CD4-positive, alpha-beta T cell (primary cell): ENCODE results near the gene RTRAF. TPM values are rescaled to one million over a fixed set of nuclear protein-coding genes. Genes with fewer than 3 reads are reported as not detected.

Experiments used
- ATAC-seq: fragments of 200-7000 bp; cut with Tn5 transposase; one replicate; pipeline ENCODE4 v1.10.0; 2022; ENCODE audit warnings: mild to moderate bottlenecking; ENCODE audit not compliant: poor library complexity
- CTCF ChIA-PET: fragments of 350-600 bp; sonication (Branson Sonifier 250); formaldehyde crosslinking; loops from one replicate; lab custom pipeline; 2021; ENCODE audit warnings: antibody characterized with exemption, inconsistent platforms; lab: Charles Lee
- POLR2A ChIA-PET: fragments of 350-600 bp; sonication (Branson Sonifier 250); formaldehyde crosslinking; loops from one replicate; lab custom pipeline; 2021; ENCODE audit warnings: antibody characterized with exemption, inconsistent platforms; lab: Charles Lee
- DNase-seq, 14 experiments: peaks; one replicate each; pipeline ENCODE4 v3.0.0-alpha.2; 2013 to 2020; ENCODE audit warnings: mixed read lengths in 2 of 14
- H3K27ac ChIP-seq, 2 donors: one replicate each; pipeline versions ENCODE4 v1.5.1 to v1.7.0; 2013; ENCODE audit warnings: low read length in 2 of 2, low read depth in 1 of 2, mild to moderate bottlenecking in 1 of 2
- H3K27me3 ChIP-seq, 2 experiments: 1 replicate in 1 of 2; 2 replicates in 1 of 2; pipeline versions ENCODE4 v1.6.1 to v1.7.0; 2013; ENCODE audit warnings: low read length in 2 of 2, control low read depth in 1 of 2, mild to moderate bottlenecking in 1 of 2, moderate library complexity in 1 of 2; ENCODE audit not compliant: insufficient read depth in 2 of 2, control insufficient read depth in 1 of 2
- H3K36me3 ChIP-seq: one replicate; pipeline ENCODE4 v1.6.1; 2013; ENCODE audit warnings: low read length, control low read depth; ENCODE audit not compliant: insufficient read depth
- H3K4me1 ChIP-seq: one replicate; pipeline ENCODE4 v1.6.1; 2013; ENCODE audit warnings: low read length, control low read depth; ENCODE audit not compliant: insufficient read depth
- H3K4me3 ChIP-seq: one replicate; pipeline ENCODE4 v1.5.1; 2013; ENCODE audit warnings: mild to moderate bottlenecking, low read length, moderate library complexity
- H3K9me3 ChIP-seq, 2 experiments: 1 replicate in 1 of 2; 2 replicates in 1 of 2; pipeline versions ENCODE4 v1.6.1 to v1.7.0; 2013; ENCODE audit warnings: low read length in 2 of 2, mild to moderate bottlenecking in 2 of 2, control low read depth in 1 of 2, moderate library complexity in 1 of 2; ENCODE audit not compliant: control insufficient read depth in 1 of 2, insufficient read depth in 1 of 2
- H3K27ac Mint-ChIP-seq: one replicate; pipeline ENCODE4 v1.8.0; 2020; ENCODE audit warnings: mixed read lengths
- H3K27me3 Mint-ChIP-seq: one replicate; pipeline ENCODE4 v1.8.0; 2021; ENCODE audit warnings: mixed read lengths
- H3K36me3 Mint-ChIP-seq: one replicate; pipeline ENCODE4 v1.8.0; 2021; ENCODE audit warnings: low read depth, mixed read lengths
- H3K4me1 Mint-ChIP-seq: one replicate; pipeline ENCODE4 v1.8.0; 2021; ENCODE audit warnings: low read depth, mixed read lengths
- H3K4me3 Mint-ChIP-seq: one replicate; pipeline ENCODE4 v1.8.0; 2020; ENCODE audit warnings: mild to moderate bottlenecking, mixed read lengths
- H3K9me3 Mint-ChIP-seq: one replicate; pipeline ENCODE4 v1.8.0; 2020; ENCODE audit warnings: mixed read lengths
- intact Hi-C, 2 experiments: fragments of 100-400 bp; cut with DNase I in 1 of 2; cut with micrococcal nuclease in 1 of 2; formaldehyde crosslinking; loops; one replicate each; pipeline versions ENCODE4 v1.15.1 to v1.9.0; 2023 to 2025; cut with DNase I, micrococcal nuclease
- total RNA-seq, 174 experiments: library from RNA in 2 of 174; stranded (reverse) in 2 of 174; gene quantifications; one replicate each; pipeline ENCODE4 v1.2.3 and lab custom pipeline; 2021 to 2026
- TF ChIP-seq, protein P1 (sequence below): fragments of 200-600 bp; IDR thresholded peaks from one replicate; pipeline ENCODE4 v1.8.0; 2022; ENCODE audit warnings: antibody characterized with exemption, mild to moderate bottlenecking

The RTRAF gene
- total RNA-seq, 2 experiments from 2014 or later: 155 to 157 TPM

DNA sequence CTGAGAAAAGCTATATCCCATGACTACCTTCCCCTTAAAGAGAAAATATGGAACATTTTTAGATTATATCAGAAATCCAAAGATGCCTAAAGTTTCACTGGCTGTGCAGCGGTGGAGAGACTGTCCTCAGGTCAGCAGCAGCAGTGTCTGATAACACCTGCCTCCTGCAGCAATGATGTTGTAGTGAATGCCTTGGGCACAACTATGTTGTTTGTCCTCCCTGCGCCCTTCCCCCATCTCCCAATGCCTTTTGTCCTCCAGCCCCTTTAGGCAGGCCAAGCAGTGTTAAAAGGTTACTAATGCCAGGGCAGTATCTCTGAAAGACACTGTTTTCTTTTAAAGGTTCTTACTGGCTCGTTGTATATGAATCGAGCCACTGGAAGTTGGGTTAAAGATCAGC is 13.2 kb downstream of the RTRAF start:
- POLR2A ChIA-PET: no interaction called here
- CTCF ChIA-PET: no interaction called here
- H3K4me3 Mint-ChIP-seq: no peak overlapping the region
- TF ChIP-seq, protein P1, sequence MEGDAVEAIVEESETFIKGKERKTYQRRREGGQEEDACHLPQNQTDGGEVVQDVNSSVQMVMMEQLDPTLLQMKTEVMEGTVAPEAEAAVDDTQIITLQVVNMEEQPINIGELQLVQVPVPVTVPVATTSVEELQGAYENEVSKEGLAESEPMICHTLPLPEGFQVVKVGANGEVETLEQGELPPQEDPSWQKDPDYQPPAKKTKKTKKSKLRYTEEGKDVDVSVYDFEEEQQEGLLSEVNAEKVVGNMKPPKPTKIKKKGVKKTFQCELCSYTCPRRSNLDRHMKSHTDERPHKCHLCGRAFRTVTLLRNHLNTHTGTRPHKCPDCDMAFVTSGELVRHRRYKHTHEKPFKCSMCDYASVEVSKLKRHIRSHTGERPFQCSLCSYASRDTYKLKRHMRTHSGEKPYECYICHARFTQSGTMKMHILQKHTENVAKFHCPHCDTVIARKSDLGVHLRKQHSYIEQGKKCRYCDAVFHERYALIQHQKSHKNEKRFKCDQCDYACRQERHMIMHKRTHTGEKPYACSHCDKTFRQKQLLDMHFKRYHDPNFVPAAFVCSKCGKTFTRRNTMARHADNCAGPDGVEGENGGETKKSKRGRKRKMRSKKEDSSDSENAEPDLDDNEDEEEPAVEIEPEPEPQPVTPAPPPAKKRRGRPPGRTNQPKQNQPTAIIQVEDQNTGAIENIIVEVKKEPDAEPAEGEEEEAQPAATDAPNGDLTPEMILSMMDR: no peak
- Histone ChIP-seq H3K4me1 (no peaks in the 10 kb centered on the region), H3K4me3 (no peak overlapping the region), H3K27ac (no peak overlapping the region), H3K9me3 (no peaks in the 10 kb centered on the region), H3K27me3 (no peaks in the 10 kb centered on the region), H3K36me3 (peaks cover 92% of the 10 kb centered on the region)
- peaks cover 93% of the 10 kb centered on the region for H3K36me3 Mint-ChIP-seq
- H3K27me3 Mint-ChIP-seq: no peaks in the 10 kb centered on the region
- peaks cover 7% of the 10 kb centered on the region for H3K4me1 Mint-ChIP-seq
- H3K9me3 Mint-ChIP-seq: no peaks in the 10 kb centered on the region
- DNase-seq (no peak), ATAC-seq (no peak)
- no peak overlapping the region for H3K27ac Mint-ChIP-seq
- intact Hi-C loops: no loop called here

DNA sequence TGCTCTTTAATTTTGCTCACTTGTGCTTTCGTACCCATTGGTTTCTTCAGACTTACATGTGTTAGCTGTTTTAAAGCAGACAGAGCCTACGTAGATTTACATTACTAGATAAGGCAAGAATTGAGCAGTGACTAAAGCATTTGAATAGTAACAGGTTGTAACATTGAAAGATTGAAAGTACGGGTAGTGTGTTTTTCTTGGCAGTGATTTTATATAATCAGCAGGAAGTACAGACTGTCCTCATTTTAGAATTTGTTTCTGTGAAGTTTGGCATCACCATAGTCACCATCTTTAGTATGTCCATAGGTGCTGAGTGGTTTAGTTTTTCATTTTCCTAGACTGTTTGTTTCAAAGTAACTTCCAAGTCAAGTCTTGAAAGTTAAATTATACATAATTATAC is 14.0 kb downstream of the RTRAF start:
- Mint-ChIP-seq H3K27ac (no peak overlapping the region), H3K4me1 (peaks cover 7% of the 10 kb centered on the region), H3K36me3 (peaks cover 96% of the 10 kb centered on the region), H3K27me3 (no peaks in the 10 kb centered on the region), H3K9me3 (no peaks in the 10 kb centered on the region), H3K4me3 (no peak overlapping the region)
- Histone ChIP-seq H3K4me3 (no peak overlapping the region), H3K27me3 (no peaks in the 10 kb centered on the region), H3K36me3 (peaks cover 96% of the 10 kb centered on the region), H3K4me1 (no peaks in the 10 kb centered on the region), H3K9me3 (no peaks in the 10 kb centered on the region), H3K27ac (no peak overlapping the region)
- intact Hi-C loops: no loop called here
- ChIA-PET POLR2A (interaction anchor here (1.3 kb wide), 1 partner anchor 13 kb away, joined by 4 read pairs; no protein-coding TSS in a partner anchor), CTCF (no interaction called here)
- DNase-seq (no peak), ATAC-seq (no peak)
- TF ChIP-seq, protein P1: no peak

DNA sequence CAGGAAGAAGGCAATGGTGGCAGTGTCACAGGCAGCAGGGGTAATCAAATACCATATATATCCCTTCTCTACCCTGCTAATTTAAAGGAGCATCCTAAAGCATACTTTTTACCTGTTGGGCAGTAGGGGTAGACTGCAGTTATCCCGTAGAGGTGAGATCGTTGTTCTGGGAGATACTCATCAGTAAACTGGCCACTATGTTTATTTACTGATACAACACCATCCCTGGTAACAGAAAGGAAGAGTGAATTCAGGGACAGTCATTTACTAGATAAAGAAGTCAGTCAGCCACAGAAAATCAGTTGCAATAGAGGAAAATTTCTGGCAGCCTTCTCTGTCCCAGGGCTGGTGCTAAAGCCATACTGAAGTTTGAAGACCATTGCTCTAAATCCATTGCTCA is 16.3 kb downstream of the RTRAF start:
- Histone ChIP-seq H3K27me3 (no peaks in the 10 kb centered on the region), H3K4me3 (no peak overlapping the region), H3K27ac (no peak overlapping the region), H3K4me1 (no peaks in the 10 kb centered on the region), H3K36me3 (peaks cover 100% of the 10 kb centered on the region), H3K9me3 (no peaks in the 10 kb centered on the region)
- TF ChIP-seq, protein P1: no peak
- Mint-ChIP-seq H3K36me3 (peaks cover 95% of the 10 kb centered on the region), H3K27ac (no peak overlapping the region), H3K4me1 (no peaks in the 10 kb centered on the region), H3K9me3 (no peaks in the 10 kb centered on the region), H3K27me3 (no peaks in the 10 kb centered on the region), H3K4me3 (no peak overlapping the region)
- no peak for DNase-seq
- no peak for ATAC-seq
- ChIA-PET CTCF (no interaction called here), POLR2A (no interaction called here)
- intact Hi-C loops: no loop called here
